NOMO-1 (cell line): ENCODE results near the gene PIN1.

ENCODE experiments used
- DNase-seq, 2 experiments: peaks; one replicate each; lab custom pipeline; 2025; ENCODE audit not compliant: unreplicated experiment in 2 of 2; lab: John Stamatoyannopoulos, UW

The PIN1 gene

GRCh38 chr19:9883231-9883758 lies 48.2 kb downstream of the PIN1 start:
- DNase-seq: no peak

GRCh38 chr19:9883764-9884163 lies 48.6 kb downstream of the PIN1 start:
- no peak for DNase-seq

GRCh38 chr19:9885077-9885552 lies 50.0 kb downstream of the PIN1 start:
- DNase-seq: no peak

GRCh38 chr19:9891609-9892373 lies 56.7 kb downstream of the PIN1 start:
- DNase-seq: no peak
